HL-60/S4 (cell line): ENCODE measurements around the gene MTERF4.

Experiments
- in situ Hi-C: fragments of 300-500 bp; cut with MboI; formaldehyde crosslinking; loops from 2 replicates; pipeline ENCODE4 v1.14.3; 2022; ENCODE audit warnings: low sequenced_read_pairs

The MTERF4 gene

GRCh38 chr2:241051578-241052487, 50.3 kb downstream of the MTERF4 start:
- in situ Hi-C loops = no loop called here

GRCh38 chr2:241050624-241051577, 51.2 kb downstream of the MTERF4 start:
- in situ Hi-C loops = no loop called here

- in situ Hi-C loops = no loop called here
These were observed 52.1 kb downstream of the MTERF4 start for GRCh38 chr2:241049739-241050623.

GRCh38 chr2:241048949-241049343, 53.1 kb downstream of the MTERF4 start:
- in situ Hi-C loops = no loop called here

GRCh38 chr2:241048149-241048948, 53.7 kb downstream of the MTERF4 start:
- in situ Hi-C loops = no loop called here

GRCh38 chr2:241047253-241048010, 54.7 kb downstream of the MTERF4 start:
- in situ Hi-C loops = no loop called here
